IPS DF 19.7 (cell line): ENCODE measurements around the gene LYPD4.

Source experiments
- DNase-seq: peaks from one replicate; pipeline ENCODE4 v3.0.0-alpha.2; 2013; ENCODE audit warnings: low read depth, low spot score

Gene LYPD4, protein sequence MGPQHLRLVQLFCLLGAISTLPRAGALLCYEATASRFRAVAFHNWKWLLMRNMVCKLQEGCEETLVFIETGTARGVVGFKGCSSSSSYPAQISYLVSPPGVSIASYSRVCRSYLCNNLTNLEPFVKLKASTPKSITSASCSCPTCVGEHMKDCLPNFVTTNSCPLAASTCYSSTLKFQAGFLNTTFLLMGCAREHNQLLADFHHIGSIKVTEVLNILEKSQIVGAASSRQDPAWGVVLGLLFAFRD

DNA sequence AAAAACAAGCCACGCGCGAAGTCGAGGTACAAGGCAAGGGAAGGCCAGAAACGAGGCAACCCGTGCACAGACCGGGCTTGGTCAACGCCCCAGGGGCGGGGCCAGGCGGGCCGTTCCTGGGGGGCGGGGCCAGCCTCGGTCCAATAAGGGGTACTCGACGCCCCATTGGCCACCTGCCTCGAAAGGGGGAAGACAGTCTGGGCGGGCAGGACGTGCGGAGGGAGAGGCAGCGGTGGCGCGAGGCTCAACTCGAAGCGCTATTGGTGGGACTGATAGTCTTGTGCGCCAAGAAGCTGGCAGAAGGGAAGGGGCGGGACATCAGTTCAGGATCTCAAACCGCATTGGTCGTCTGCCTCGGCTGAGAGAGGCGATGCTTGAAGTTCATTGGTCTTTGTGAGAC is at the start of gene LYPD4:
LYPD4 (minus strand) TSS at position 83 of the 400 bp plus-strand sequence. CDS start 5,398 bp downstream, outside the sequence.
- no peak for DNase-seq

DNA sequence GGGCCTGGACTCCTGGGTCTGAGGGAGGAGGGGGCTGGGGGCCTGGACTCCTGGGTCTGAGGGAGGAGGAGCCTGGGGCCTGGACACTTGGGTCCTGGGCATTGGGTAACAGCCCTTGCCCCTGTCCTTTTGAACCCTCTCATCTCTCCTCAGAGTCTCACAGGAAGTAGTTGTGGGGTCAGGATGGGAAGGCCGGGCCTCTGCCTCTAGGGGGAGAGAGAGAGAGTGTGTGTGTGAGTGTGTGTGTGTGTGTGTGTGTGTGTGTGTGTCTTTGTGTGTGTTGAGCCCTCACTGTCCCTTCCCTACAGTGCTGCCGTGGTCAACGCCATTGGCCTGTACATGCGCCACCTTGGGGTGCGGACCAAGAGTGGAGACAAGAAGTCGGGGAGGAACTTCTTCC is 49.4 kb upstream of the LYPD4 start:
- no peak for DNase-seq

DNA sequence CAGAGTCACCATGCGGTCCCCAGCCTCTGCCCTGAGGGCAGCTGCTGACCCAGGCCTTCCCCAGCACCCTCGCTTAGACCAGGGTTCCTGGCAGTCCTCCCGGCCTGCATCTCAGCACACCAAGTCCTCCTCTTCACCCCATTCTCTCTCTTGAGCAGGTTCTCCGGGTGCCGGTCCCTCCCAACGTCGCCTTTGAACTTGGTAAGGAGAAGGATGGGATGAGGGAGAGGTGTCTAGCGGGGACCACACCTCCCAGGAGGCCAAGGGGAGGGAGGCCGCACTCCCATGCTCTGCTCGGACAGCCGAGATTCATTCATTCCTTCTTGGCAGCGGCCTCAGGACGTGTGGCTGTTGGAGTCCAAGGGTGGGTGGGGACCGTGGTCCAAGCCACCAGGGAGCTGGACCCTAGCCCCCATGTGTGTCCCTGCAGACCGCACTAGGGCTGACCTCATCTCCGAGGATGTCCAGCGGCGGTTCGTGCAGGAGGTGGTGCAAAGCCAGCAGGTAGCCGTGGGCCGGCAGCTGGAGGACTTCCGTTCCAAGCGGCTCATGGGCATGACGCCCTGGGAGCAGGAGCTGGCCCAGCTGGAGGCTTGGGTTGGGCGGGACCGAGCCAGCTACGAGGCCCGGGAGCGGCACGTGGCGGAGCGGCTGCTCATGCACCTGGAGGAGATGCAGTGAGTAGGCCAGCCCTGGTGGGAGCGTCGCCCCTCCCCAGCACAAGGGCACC is 47.9 kb upstream of the LYPD4 start:
- no peak for DNase-seq

DNA sequence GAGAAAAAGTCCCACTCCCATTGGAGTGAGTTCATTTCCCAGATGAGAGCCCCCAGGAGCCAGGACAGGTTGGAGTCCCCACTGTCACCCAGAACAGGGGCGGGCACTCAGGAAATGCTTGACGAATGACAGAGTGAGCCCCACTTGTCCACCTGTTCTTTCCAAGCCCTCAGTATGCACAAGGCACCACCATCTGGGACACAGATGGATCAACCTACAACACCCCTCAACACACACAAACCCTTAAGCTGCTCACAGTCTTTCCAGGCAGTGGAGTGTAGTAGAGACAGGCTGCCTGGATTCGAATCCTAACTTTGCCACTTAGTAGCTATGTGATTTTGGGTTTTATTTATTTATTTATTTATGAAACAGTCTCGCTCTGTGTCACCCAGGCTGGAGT is 46.5 kb upstream of the LYPD4 start:
- DNase-seq = no peak

DNA sequence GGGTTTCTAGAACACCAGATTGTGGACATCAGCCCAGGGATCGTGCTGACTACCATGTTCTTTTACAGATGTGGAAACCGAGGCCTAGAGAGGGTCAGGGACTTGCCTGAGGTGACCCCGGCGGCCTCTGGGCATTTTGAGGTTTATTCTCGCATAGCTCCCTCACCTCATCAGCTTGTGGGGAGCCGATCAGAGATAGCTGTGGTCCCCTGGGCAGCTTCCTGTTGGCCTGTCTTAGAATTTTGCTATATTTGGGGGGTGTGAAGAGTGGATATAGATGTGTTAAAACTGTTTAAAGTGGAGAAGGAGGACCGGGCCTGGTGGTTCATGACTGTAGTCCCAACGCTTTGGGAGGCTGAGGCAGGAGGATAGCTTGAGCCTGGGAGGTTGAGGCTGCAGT is 45.4 kb upstream of the LYPD4 start:
- no peak for DNase-seq

DNA sequence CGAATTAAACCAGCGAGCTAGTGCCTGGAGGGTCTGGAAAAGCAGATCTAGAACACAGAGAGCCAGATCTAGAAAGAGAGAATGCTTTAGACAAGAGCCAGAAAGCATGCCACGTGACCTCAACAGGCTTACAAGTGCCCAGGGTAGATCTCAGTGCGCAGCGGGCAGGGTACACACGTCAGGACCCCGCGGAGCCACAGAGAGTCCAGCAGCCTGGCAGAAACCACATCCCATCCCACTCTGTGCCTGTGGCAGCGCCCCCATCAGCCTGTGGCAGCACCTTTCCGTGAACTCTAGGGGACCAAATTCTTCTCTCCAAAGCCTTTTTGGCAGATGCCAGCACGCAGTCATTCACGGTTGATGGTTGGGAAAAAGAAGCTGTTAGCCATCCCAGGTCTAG is 44.4 kb upstream of the LYPD4 start:
- DNase-seq = no peak

DNA sequence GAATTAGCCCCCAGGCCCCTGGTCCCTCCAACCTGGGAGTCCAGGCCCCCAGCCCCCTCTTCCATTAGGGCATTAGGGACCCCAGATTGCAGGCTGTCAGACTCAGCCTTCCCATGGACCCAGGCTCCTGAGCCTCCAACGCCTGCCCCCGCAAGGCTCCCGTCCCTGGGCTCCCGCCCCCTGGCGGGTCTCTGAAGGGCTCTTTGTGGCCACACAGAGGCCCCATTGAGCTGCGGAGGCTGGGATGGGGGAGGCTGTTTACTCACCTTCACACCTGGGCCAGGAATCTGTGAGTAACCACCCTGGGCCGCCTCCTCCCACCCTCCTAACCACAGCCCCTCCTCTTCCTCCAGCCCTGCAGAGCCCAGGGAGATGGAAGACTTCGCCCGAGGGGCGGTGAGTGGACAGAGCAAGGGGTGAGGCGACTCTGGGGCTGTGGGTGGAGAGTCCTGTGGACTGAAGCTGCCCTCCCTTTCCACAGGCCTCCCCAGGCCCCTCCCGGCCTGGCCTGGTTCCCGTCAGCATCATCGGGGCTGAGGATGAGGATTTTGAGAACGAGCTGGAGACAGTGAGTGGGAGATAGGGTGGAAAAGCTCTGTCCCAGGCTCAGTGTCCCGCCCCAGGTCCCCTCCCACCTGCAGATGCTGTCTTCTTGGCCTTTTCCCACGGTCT is 43.4 kb upstream of the LYPD4 start:
- DNase-seq = peak; percentile 61

DNA sequence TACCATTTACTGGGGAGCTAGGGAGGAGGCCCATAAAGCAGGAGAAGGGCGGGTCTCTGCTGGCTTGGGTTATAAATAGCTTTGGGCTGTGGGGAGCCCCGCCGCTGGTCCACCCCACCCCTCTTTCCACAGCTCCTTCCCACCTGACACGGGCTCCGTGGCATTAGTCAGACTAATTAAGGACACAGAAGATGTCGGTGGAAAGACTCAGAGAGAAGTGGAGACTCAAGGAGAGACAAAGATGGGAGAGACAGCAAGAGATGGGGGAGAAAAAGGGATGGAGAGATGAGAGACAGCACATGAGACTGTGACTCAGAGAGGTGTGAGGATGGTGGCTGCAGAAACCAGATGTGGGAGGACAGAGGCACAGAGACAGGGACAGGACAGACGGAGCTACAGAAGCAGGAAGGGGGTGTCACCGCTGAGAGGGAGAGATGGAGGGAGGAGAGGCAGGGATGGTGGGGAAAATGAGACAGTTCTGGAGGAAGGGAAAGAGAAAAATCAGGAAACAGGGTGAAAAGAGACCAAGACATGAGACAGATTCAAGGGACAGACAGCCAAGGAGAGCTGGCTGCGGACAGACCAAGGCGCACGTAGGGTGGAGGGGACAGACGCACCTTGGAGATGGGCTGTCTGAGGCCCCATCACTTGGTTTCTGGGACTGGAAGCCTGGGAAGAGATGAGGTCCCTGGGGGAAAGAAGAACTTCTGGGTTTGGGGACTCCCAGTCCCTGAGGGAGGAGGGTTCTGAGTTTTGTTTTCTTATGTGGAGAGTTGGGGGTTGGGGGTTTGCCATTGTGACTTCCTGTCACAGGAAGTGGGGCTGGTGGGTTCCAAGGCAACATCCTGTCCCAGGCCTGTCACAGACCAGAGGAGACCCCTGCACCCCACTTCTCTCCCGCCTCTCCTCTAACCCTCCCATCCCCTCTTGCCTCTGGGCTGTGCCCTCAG is 42.6 kb upstream of the LYPD4 start:
- DNase-seq = no peak

DNA sequence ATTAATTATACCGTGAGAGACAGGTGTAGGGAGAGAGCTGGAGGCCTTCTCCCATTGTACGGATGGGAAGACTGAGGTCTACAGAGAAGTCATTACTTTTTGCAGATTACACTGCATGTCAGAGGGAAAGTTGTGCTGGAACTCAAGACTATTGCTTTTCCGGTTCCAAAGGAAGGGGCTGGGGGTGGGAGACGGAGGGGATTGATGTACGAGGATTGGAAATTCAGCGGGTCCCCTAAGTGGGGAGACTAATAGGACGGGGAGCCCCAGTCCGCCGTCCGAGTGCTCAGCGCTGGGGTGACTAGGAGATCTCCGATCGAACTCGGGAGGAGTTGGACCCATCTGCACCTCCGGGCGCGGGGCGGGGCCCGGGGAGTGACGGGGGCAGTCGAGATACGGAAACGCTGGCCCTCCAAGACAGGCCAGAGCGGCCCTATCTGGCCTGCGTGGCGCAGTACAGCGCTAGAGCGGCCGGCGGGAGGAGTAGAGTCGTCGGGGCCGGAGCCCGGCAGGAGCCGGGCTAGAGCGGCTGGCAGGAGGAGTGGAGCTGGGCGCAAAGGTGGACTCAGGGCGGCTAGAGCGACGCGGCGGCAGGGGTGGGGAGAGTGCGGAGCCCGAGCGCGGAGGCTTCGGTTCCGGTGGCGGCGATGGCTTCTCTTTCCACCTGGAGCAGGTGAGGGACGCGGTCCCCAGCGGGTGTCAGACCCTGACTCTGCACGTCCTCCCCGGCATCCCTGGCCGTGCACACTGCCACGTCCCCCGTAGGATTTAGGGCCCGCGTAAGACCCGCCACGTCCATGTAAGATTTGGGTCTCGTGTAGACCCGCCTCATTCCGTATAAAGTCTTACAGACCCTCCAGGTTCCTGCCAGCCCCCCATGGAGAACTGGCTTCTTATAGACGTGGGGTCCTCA is 39.6 kb upstream of the LYPD4 start:
- DNase-seq = peak; percentile 84

DNA sequence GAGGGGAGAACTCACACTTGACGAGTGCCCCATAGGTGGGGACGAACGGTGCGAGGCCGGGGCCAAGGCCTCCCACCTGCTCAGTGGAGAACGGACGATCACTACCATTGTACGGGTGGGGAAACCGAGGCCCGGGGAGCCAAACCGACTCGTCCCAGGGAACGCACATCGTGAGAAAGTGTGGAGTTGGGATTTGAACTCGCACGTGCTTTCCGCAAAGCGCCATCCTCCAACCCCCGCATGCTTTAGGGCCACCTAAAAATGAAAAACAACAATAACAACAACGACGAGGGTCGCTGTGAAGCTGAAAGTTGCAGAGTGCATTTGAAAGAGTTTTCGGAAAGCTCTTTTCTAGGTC is 39.0 kb upstream of the LYPD4 start:
- DNase-seq = no peak

DNA sequence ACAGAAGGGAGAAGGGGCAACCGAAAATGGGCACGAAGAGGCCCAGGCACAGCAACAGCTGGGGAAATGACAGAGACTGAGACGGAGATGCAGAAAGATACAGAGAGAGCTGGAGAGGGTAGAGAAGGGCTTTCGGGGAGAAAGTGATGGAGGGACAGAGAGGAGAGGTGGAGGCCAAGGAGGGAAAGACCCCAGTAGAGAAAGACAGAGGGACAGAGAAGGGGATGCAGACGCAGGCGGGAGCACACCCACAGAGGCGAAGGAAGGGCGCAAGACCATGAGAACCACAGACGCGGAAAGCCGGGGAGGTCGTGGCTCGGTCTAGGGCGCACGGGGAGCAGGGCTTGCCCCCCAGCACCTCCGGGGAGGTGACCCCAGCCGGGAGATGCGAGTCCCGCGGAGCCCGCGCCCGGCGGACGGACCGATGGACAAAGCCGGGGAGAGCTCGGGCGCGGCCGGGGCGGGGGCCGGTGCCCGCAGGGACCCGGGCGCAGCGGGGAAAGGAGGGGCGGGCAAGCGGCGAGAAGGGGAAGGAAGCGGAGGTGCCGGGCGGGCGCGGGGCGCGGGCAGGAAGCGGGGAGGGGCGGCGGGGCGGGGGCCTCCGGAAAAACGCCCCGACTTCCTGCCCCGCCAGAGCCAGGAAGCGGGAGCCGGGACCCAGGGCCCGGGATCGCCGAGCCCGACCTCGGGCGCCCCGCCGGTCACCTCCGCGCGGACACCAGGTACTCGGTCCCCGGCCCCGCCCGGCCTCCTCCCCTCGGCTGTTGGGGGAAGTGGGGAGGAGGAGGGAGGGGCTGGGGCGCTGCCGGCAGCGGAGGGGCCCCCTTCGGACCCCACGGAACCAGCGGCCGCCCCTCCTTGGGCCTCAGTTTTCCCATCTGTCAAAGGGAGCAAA is 38.3 kb upstream of the LYPD4 start, which contains the start of gene ARHGEF1:
ARHGEF1 (plus strand) TSS at position 617 of the 895 bp plus-strand sequence. CDS start 4,899 bp downstream, outside the sequence.
- DNase-seq = no peak

DNA sequence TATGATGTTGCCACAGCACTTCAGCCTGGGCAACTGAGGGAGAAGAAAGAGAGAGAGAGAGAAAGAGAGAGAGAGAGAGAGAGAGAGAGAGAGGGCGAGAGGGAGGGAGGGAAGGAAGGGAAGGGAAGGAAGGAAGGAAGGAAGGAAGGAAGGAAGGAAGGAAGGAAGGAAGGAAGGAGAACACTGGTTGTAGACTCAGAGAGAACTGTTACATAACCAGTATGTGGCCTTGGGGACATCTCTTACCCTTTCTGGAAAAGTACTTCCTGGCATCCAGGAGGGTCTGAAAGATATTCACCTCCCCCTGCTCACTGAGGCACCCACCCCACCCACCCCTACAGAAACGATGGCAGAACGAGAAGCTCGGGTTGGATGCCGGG is 35.8 kb upstream of the LYPD4 start:
- DNase-seq = no peak

DNA sequence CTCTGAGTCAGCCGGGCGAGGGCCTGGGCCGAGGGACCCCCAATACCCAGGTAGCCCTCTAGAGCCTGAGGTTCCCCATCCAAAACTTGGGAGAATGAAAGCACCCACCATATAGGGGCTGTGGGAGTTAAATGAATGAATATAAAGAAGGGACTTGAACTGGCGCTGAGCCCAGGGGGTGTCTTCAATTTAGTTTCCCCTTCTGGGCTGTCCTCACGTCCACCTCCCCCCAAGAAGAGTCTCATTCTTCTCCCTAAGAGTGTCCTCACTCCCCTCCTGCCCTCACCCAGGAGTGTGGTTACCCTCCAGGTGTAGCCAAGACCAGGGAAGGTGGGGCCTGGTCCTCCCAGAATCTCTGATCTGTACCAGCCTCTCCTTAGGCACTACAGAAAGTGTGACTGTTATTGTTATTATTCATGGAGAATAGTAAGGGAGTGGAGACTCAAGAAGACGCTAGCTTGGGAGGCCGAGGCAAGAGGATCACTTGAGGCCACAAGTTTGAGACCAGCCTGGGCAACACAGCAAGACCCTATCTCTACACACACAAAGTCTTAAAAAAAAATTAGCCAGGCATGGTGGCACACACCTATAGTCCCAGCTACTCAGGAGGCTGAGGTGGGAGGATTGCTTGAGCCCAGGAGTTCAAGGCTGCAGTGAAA is 35.3 kb upstream of the LYPD4 start:
- no peak for DNase-seq

DNA sequence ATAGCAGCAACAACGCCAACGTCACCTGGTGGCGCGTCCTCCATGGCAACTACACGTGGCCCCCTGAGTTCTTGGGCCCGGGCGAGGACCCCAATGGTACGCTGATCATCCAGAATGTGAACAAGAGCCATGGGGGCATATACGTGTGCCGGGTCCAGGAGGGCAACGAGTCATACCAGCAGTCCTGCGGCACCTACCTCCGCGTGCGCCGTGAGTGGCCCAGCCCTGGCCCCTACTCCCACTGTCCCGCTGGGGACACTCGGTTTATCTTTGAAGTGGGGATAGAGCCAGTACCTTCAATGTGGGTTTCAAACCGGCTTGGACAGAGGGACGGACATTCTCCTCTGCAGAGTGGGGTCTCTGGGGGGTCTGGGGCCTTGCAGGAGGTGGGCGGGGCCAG is 34.6 kb upstream of the LYPD4 start:
- DNase-seq = no peak

DNA sequence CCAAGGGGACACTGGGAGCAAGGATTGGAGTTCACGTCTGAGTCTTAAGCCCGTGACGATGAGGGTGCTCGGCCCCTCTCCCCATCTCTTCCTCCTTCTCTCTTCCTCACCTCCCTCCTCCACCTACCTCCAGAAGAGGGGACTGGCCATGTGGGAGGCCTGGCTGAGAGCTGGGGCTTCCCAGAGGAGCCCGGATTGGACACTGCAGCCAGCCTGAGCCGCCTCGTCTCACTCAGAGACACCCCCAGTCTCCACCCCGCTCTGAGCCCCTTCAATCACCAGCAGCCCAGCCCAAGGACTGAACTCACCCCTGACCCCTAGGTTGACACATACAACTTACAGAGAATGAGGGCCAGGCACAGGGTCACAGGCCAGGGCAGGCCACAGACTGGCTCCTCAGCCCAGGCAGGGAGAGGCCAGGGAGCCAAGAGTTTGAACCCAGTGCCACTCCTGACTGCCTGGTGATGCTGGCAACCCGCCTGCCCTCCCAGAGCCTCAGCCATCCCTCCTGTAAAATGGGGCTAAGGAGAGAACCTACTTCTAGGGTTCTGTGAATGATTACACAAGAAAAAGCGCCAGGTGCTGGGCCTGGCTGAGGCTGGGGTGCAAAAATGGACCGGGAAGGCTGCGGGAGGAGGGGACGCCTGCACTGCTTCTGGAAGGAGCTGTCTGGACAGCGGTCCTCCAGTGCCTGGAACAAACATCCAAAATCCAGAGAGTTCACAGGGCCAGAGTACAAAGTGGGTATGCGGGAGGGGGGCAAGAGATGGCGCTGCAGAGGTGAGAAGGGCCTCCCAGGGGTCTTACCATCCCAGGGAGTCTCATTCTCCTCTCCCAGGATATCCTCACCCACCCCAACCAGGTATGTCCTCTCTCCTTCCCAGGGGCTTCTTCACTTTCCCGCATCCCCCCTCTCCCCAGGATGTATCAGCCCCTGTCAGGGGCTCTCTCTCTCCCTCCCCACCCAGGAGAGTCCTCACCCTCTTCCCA is 33.7 kb upstream of the LYPD4 start:
- no peak for DNase-seq

DNA sequence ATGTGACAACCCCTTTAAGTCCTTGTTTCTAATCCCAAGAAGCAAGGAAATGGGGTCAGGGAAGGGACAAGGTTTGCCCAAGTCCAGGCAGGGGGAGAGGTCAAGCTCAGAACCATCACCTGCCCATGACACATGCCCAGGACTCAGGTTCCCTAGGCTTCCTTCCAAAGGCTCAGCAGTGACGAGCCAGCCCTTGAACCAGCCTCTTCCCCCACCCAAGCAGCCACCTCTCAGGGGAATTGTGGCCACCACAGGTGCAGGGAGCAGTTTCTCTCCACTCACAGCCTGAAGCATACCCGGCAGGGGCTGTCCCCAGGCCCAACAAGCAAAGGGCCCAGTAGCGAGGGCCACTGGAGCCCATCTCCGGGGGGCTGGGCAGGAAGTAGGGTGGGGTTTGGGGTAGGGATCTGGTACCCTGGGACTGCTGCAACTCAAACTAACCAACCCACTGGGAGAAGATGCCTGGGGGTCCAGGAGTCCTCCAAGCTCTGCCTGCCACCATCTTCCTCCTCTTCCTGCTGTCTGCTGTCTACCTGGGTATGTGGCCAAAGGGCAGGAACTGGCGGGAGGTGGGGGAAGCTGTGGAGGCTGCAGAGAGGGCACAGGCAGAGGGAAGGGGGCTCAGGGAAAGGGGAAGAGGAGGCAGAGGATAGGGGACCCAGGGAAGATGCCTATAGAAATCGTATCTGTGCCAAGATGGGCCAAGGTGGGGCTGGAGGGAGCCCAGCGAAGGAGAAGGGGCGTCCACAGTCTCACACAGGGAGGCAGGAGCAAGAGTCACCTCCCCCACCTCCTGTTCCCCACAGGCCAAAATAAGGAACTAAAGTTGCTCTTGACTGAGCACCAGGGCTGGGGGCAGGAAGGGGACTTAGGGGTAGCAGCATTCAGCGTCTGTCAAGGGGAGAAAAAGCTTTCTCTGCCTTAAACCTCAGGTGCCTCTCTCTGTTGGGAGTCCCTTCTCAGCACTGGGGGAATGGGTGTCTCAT is 32.7 kb upstream of the LYPD4 start, which contains the start of gene CD79A:
CD79A (plus strand) TSS at position 433 of the 986 bp plus-strand sequence; CDS start at position 459, 26 bp downstream.
- DNase-seq = no peak
